Activated naive CD8-positive, alpha-beta T cell treated with anti-CD3 and anti-CD28 coated beads, Interleukin-2, amount 10 ng/mL, durations not matched to agents 7 days and 5 days (primary cell): Measurements from ENCODE around the gene FAM156B. TPM values are rescaled to one million over a fixed set of nuclear protein-coding genes. Genes with fewer than 3 reads are reported as not detected.
"Not testable (repeated sequence)": the region's sequence is repeated elsewhere in the genome, so short reads cannot be mapped to it uniquely, and the experiment has no call there.

Experiments used
- ATAC-seq: fragments of 150-1000 bp; cut with Tn5 transposase; one replicate; pipeline ENCODE4 v1.10.0; 2021; ENCODE audit warnings: low read depth, moderate library complexity
- POLR2A ChIA-PET: fragments of 350-600 bp; sonication (Branson Sonifier 250); formaldehyde crosslinking; loops from one replicate; lab custom pipeline; 2021; ENCODE audit warnings: antibody characterized with exemption; lab: Charles Lee
- DNase-seq: peaks from one replicate; pipeline ENCODE4 v3.0.0; 2021
- H3K27ac Mint-ChIP-seq: one replicate; pipeline ENCODE4 v1.8.0; 2022; ENCODE audit warnings: mild to moderate bottlenecking, mixed read lengths
- H3K27me3 Mint-ChIP-seq: one replicate; pipeline ENCODE4 v1.8.0; 2022; ENCODE audit warnings: mild to moderate bottlenecking, moderate library complexity, mixed read lengths
- H3K36me3 Mint-ChIP-seq: one replicate; pipeline ENCODE4 v1.8.0; 2021; ENCODE audit warnings: mild to moderate bottlenecking, mixed read lengths
- H3K4me1 Mint-ChIP-seq: one replicate; pipeline ENCODE4 v1.8.0; 2021; ENCODE audit warnings: mixed read lengths
- H3K4me3 Mint-ChIP-seq: one replicate; pipeline ENCODE4 v1.8.0; 2022; ENCODE audit warnings: mild to moderate bottlenecking, moderate library complexity, mixed read lengths
- H3K9me3 Mint-ChIP-seq: one replicate; pipeline ENCODE4 v1.8.0; 2021; ENCODE audit warnings: mixed read lengths
- total RNA-seq, 2 experiments: library from RNA; stranded (reverse); gene quantifications; one replicate each; pipeline ENCODE4 v1.2.3, GENCODE V29; 2021

Gene FAM156B
- total RNA-seq, 2 experiments from 2014 or later, result 15.6 to 16.6 TPM

- H3K9me3 Mint-ChIP-seq, H3K36me3 Mint-ChIP-seq, H3K4me1 Mint-ChIP-seq, ATAC-seq, POLR2A ChIA-PET, H3K27me3 Mint-ChIP-seq, H3K27ac Mint-ChIP-seq, DNase-seq, H3K4me3 Mint-ChIP-seq: not testable (repeated sequence)
Observed at GRCh38 chrX:52905531-52905930, 8.4 kb downstream of the FAM156B start.

GRCh38 chrX:52906072-52906471 lies 8.9 kb downstream of the FAM156B start:
- H3K9me3 Mint-ChIP-seq, ATAC-seq, H3K4me3 Mint-ChIP-seq, H3K27ac Mint-ChIP-seq, H3K27me3 Mint-ChIP-seq, POLR2A ChIA-PET, DNase-seq, H3K36me3 Mint-ChIP-seq, H3K4me1 Mint-ChIP-seq: not testable (repeated sequence)

GRCh38 chrX:52907137-52907536 lies 10.0 kb downstream of the FAM156B start:
- H3K27ac Mint-ChIP-seq, POLR2A ChIA-PET, H3K4me1 Mint-ChIP-seq, H3K4me3 Mint-ChIP-seq, H3K9me3 Mint-ChIP-seq, H3K36me3 Mint-ChIP-seq, ATAC-seq, DNase-seq, H3K27me3 Mint-ChIP-seq: not testable (repeated sequence)

GRCh38 chrX:52907900-52908299 lies 10.8 kb downstream of the FAM156B start:
- H3K9me3 Mint-ChIP-seq, ATAC-seq, DNase-seq, H3K4me3 Mint-ChIP-seq, H3K36me3 Mint-ChIP-seq, H3K27me3 Mint-ChIP-seq, H3K4me1 Mint-ChIP-seq, H3K27ac Mint-ChIP-seq, POLR2A ChIA-PET: not testable (repeated sequence)

GRCh38 chrX:52909313-52909969 lies 12.3 kb downstream of the FAM156B start:
- H3K4me3 Mint-ChIP-seq, H3K4me1 Mint-ChIP-seq, H3K9me3 Mint-ChIP-seq, H3K36me3 Mint-ChIP-seq, POLR2A ChIA-PET, H3K27ac Mint-ChIP-seq, H3K27me3 Mint-ChIP-seq, ATAC-seq, DNase-seq: not testable (repeated sequence)

GRCh38 chrX:52913681-52914080 lies 16.6 kb downstream of the FAM156B start:
- H3K27ac Mint-ChIP-seq, H3K4me1 Mint-ChIP-seq, H3K9me3 Mint-ChIP-seq, POLR2A ChIA-PET, H3K4me3 Mint-ChIP-seq, H3K36me3 Mint-ChIP-seq, DNase-seq, ATAC-seq, H3K27me3 Mint-ChIP-seq: not testable (repeated sequence)

- H3K4me1 Mint-ChIP-seq, H3K27me3 Mint-ChIP-seq, H3K9me3 Mint-ChIP-seq, POLR2A ChIA-PET, H3K27ac Mint-ChIP-seq, DNase-seq, H3K4me3 Mint-ChIP-seq, ATAC-seq, H3K36me3 Mint-ChIP-seq: not testable (repeated sequence)
Observed at GRCh38 chrX:52914704-52915103, 17.6 kb downstream of the FAM156B start.

- POLR2A ChIA-PET, result no interaction called here
- Mint-ChIP-seq H3K27ac (no peak overlapping the region), H3K36me3 (no peaks in the 10 kb centered on the region), H3K4me1 (peaks cover 11% of the 10 kb centered on the region), H3K4me3 (no peak overlapping the region), H3K27me3 (peaks cover 10% of the 10 kb centered on the region), H3K9me3 (no peaks in the 10 kb centered on the region)
- DNase-seq (no peak), ATAC-seq (no peak)
Observed at GRCh38 chrX:52923781-52924241, 26.7 kb downstream of the FAM156B start.

GRCh38 chrX:52930214-52930613 lies 33.1 kb downstream of the FAM156B start:
- H3K36me3 Mint-ChIP-seq, POLR2A ChIA-PET, ATAC-seq, H3K27me3 Mint-ChIP-seq, H3K4me1 Mint-ChIP-seq, H3K9me3 Mint-ChIP-seq, DNase-seq, H3K4me3 Mint-ChIP-seq, H3K27ac Mint-ChIP-seq: not testable (repeated sequence)

- H3K9me3 Mint-ChIP-seq, result no peaks in the 10 kb centered on the region
- no peaks in the 10 kb centered on the region for H3K36me3 Mint-ChIP-seq
- DNase-seq, result no peak
- POLR2A ChIA-PET, result interaction anchor here (0.6 kb wide), 1 partner anchor 1125 kb away, joined by 3 read pairs; no protein-coding TSS in a partner anchor
- no peak for ATAC-seq
- no peak overlapping the region for H3K4me3 Mint-ChIP-seq
- peaks cover 3% of the 10 kb centered on the region for H3K27me3 Mint-ChIP-seq
- no peak overlapping the region for H3K27ac Mint-ChIP-seq
- peaks cover 5% of the 10 kb centered on the region for H3K4me1 Mint-ChIP-seq
Observed at GRCh38 chrX:52933213-52933612, 36.1 kb downstream of the FAM156B start.

- Mint-ChIP-seq H3K27ac (peak overlapping the region; percentile 95), H3K27me3 (no peaks in the 10 kb centered on the region), H3K36me3 (no peaks in the 10 kb centered on the region), H3K9me3 (no peaks in the 10 kb centered on the region), H3K4me1 (peaks cover 5% of the 10 kb centered on the region), H3K4me3 (peak overlapping the region; percentile 87)
- ATAC-seq (no peak), DNase-seq (no peak)
- POLR2A ChIA-PET, result no interaction called here
Observed at GRCh38 chrX:52933976-52934703, 37.0 kb downstream of the FAM156B start.

- Mint-ChIP-seq H3K4me1 (peaks cover 5% of the 10 kb centered on the region), H3K27ac (peak overlapping the region; percentile 95), H3K4me3 (peak overlapping the region; percentile 87), H3K9me3 (no peaks in the 10 kb centered on the region), H3K36me3 (no peaks in the 10 kb centered on the region), H3K27me3 (no peaks in the 10 kb centered on the region)
- DNase-seq, result peak; percentile 84
- ATAC-seq, result peak; percentile 94
- POLR2A ChIA-PET, result interaction anchor here (1.1 kb wide), 1 partner anchor 61 kb away, joined by 7 read pairs; no protein-coding TSS in a partner anchor
Observed at GRCh38 chrX:52934704-52935469, 37.8 kb downstream of the FAM156B start.

- H3K9me3 Mint-ChIP-seq, H3K27me3 Mint-ChIP-seq, H3K36me3 Mint-ChIP-seq, DNase-seq, H3K4me1 Mint-ChIP-seq: not testable (repeated sequence)
- H3K27ac Mint-ChIP-seq, result peak overlapping the region; percentile 95
- POLR2A ChIA-PET, result interaction anchor here (1.1 kb wide), 1 partner anchor 60 kb away, joined by 7 read pairs; no protein-coding TSS in a partner anchor
- peak overlapping the region; percentile 87 for H3K4me3 Mint-ChIP-seq
- ATAC-seq, result peak; percentile 9
Observed at GRCh38 chrX:52935470-52935784, 38.3 kb downstream of the FAM156B start.
